ENCODE data around the gene TRUB1. TPM values are rescaled to one million over a fixed set of nuclear protein-coding genes. Genes with fewer than 3 reads are reported as not detected.

The TRUB1 gene
- total RNA-seq, 4 donors from 2014 or later = 8.6 to 11.6 (median 10.0) TPM

DNA sequence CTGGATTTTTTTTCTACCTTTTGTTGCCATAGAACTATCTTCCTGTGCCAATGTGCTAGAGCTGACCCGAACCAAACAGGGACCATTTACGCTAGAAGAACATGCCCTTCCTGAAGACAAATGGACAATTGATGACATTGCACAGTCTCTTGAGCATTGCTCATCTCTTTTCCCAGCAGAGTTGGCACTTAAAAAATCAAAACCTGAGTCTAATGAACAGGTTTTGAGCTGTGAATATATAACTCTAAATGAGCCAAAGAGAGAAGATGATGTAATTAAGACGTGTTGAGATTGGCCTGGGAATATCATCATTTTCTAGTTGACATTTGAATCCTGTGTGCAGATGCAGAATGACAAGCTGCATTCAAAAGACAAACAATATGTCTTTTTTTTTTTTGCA is 37.1 kb downstream of the TRUB1 start:
- H3K4me3 ChIP-seq = no peak overlapping the region
- no peak for DNase-seq (ENCODE audit: extremely low spot score)
- H3K27me3 ChIP-seq = no peaks in the 10 kb centered on the region
- H3K27ac ChIP-seq (replicated peaks in 1 of 4) = no peak overlapping the region
- peaks cover 0 to 13% (median 0%) of the 10 kb centered on the region in 4 donors for H3K36me3 ChIP-seq
- peaks cover 0 to 14% (median 0%) of the 10 kb centered on the region in 4 donors for H3K4me1 ChIP-seq
- H3K9me3 ChIP-seq = no peaks in the 10 kb centered on the region
- intact Hi-C loops (cut with DNase I) = no loop called here
- TF ChIP-seq POLR2AphosphoS5 (IDR thresholded peaks at IDR 0.05) (peak in 1 of 2 donors; percentile 14), POLR2A (IDR thresholded peaks at IDR 0.05; ENCODE audit: low read depth) (no peak), EP300 (IDR thresholded peaks at IDR 0.05) (no peak)
- TF ChIP-seq, protein P1, sequence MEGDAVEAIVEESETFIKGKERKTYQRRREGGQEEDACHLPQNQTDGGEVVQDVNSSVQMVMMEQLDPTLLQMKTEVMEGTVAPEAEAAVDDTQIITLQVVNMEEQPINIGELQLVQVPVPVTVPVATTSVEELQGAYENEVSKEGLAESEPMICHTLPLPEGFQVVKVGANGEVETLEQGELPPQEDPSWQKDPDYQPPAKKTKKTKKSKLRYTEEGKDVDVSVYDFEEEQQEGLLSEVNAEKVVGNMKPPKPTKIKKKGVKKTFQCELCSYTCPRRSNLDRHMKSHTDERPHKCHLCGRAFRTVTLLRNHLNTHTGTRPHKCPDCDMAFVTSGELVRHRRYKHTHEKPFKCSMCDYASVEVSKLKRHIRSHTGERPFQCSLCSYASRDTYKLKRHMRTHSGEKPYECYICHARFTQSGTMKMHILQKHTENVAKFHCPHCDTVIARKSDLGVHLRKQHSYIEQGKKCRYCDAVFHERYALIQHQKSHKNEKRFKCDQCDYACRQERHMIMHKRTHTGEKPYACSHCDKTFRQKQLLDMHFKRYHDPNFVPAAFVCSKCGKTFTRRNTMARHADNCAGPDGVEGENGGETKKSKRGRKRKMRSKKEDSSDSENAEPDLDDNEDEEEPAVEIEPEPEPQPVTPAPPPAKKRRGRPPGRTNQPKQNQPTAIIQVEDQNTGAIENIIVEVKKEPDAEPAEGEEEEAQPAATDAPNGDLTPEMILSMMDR (IDR thresholded peaks at IDR 0.05) = no peak
- 78% methylated on average over 3 of the region's 3 CpGs for WGBS

DNA sequence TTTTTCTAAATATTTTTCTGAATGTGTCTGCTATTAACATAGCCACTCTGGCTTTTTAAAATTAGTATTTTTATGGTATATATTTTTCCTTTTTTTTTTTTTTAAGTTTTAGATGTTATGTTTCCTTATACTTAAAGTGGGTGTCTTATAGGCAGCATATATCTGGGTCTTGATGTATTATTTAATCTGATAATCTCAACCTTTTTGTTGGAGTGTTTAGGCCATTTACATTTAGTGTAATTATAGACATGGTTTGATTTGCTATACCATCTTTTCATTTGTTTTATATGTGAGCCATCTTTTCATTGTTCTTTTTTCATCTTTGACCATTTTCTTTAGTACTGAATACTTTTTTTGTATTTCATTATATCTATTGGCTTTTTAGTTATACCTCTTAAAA is 45.0 kb downstream of the TRUB1 start:
- Histone ChIP-seq H3K36me3 (peaks cover 0 to 33% (median 15%) of the 10 kb centered on the region in 4 donors), H3K27me3 (no peaks in the 10 kb centered on the region), H3K9me3 (peaks cover 0 to 35% (median 18%) of the 10 kb centered on the region in 4 donors), H3K27ac (replicated peaks in 1 of 4) (no peak overlapping the region), H3K4me3 (no peak overlapping the region), H3K4me1 (no peaks in the 10 kb centered on the region)
- TF ChIP-seq POLR2A (IDR thresholded peaks at IDR 0.05; ENCODE audit: low read depth) (no peak), POLR2AphosphoS5 (IDR thresholded peaks at IDR 0.05) (no peak), EP300 (IDR thresholded peaks at IDR 0.05) (no peak)
- TF ChIP-seq, protein P1 (IDR thresholded peaks at IDR 0.05) = no peak
- DNase-seq (ENCODE audit: extremely low spot score) = no peak
- intact Hi-C loops (cut with DNase I) = no loop called here

DNA sequence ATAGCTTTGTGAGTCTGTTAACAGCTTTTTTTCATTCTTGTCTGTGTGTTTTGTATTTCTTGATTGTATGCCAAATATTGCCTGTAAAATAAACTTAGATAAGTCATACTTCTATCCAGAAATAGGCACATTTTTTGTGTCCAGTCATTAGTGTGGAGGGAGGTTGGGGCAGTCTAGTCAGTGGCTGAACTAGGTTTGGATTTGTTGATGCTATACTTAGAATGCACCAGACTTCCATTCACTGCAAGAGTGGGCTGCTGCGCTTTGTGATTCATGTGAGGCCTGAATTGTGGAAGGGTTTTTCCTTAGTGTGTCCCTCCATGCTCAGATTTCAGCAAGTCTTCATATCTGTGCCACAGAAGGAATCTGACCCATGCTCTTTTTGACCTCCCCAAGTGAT is 50.0 kb downstream of the TRUB1 start:
- WGBS = 100% methylated on average over 1 of the region's 1 CpG
- TF ChIP-seq EP300 (IDR thresholded peaks at IDR 0.05) = no peak
- TF ChIP-seq, protein P1 (IDR thresholded peaks at IDR 0.05) = no peak
- TF ChIP-seq POLR2AphosphoS5 (IDR thresholded peaks at IDR 0.05) = no peak
- no peak for DNase-seq (ENCODE audit: extremely low spot score)
- H3K4me1 ChIP-seq = no peaks in the 10 kb centered on the region
- peaks cover 0 to 26% (median 13%) of the 10 kb centered on the region in 4 donors for H3K9me3 ChIP-seq
- intact Hi-C loops (cut with DNase I) = no loop called here
- peaks cover 0 to 19% (median 12%) of the 10 kb centered on the region in 4 donors for H3K36me3 ChIP-seq
- no peak overlapping the region for H3K4me3 ChIP-seq
- H3K27ac ChIP-seq (replicated peaks in 1 of 4) = no peak overlapping the region
- no peaks in the 10 kb centered on the region for H3K27me3 ChIP-seq

DNA sequence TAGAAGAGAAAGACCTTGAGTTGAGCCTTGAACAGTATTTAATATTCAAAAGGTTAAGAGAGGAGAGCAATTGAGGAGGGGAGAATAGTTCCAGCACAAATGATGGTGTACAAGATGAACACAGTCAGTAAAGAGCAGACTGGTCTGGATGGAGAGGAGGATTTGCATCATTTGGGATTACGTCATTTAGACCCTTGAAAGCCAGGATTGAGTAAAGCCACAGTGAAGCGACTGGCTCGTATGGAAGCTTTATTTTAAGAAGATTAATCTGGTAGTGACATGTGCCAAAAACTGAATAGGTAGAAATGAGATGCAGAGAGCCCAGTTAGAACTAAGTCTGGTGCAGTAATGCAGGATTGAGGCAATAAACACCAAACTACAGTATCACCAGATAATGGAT is 52.6 kb downstream of the TRUB1 start:
- intact Hi-C loops (cut with DNase I) = no loop called here
- Histone ChIP-seq H3K27me3 (no peaks in the 10 kb centered on the region), H3K27ac (replicated peaks in 1 of 4) (no peak overlapping the region), H3K36me3 (peaks cover 0 to 4% (median 0%) of the 10 kb centered on the region in 4 donors), H3K9me3 (peaks cover 0 to 4% (median 0%) of the 10 kb centered on the region in 4 donors), H3K4me3 (no peak overlapping the region), H3K4me1 (no peaks in the 10 kb centered on the region)
- TF ChIP-seq POLR2AphosphoS5 (IDR thresholded peaks at IDR 0.05) (no peak), EP300 (IDR thresholded peaks at IDR 0.05) (no peak), POLR2A (IDR thresholded peaks at IDR 0.05; ENCODE audit: low read depth) (no peak)
- TF ChIP-seq, protein P1 (IDR thresholded peaks at IDR 0.05) = no peak
- no peak for DNase-seq (ENCODE audit: extremely low spot score)
- 74% methylated on average over 3 of the region's 3 CpGs for WGBS

DNA sequence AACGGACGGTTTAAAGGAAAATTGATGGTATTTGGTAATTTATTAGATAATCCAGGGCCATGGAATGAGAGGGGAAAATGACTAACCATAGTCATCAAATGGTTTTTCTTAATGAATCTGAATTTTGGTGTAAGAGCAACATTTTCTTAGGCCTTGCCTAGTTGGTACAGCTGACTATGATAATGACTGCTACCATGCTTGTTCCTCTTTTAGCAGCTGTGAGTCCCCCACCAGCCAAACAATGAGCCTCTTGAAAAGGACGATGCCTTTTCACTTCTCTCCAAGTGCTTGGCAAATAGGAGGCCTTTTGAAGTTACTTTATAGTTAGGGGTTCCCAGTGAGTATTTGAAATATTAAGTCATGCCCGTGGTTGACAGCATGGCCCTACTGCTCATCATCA is 53.0 kb downstream of the TRUB1 start:
- Histone ChIP-seq H3K9me3 (peaks cover 0 to 4% (median 0%) of the 10 kb centered on the region in 4 donors), H3K27me3 (no peaks in the 10 kb centered on the region), H3K4me1 (no peaks in the 10 kb centered on the region), H3K4me3 (no peak overlapping the region), H3K27ac (replicated peaks in 1 of 4) (no peak overlapping the region), H3K36me3 (peaks cover 0 to 4% (median 0%) of the 10 kb centered on the region in 4 donors)
- TF ChIP-seq, protein P1 (IDR thresholded peaks at IDR 0.05) = no peak
- no peak for TF ChIP-seq POLR2AphosphoS5 (IDR thresholded peaks at IDR 0.05)
- TF ChIP-seq EP300 (IDR thresholded peaks at IDR 0.05) = no peak
- no peak for TF ChIP-seq POLR2A (IDR thresholded peaks at IDR 0.05; ENCODE audit: low read depth)
- intact Hi-C loops (cut with DNase I) = no loop called here
- DNase-seq (ENCODE audit: extremely low spot score) = no peak
- WGBS = 91% methylated on average over 4 of the region's 4 CpGs

All from esophagus muscularis mucosa (tissue), 4 donors.